Smooth muscle cell (in vitro differentiated cells): Measurements from ENCODE around the gene HECTD4. TPM values are rescaled to one million over a fixed set of nuclear protein-coding genes. Genes with fewer than 3 reads are reported as not detected.
"Not testable (repeated sequence)": the region's sequence is repeated elsewhere in the genome, so short reads cannot be mapped to it uniquely, and the experiment has no call there.

Source experiments
- DNase-seq: peaks from one replicate; lab custom pipeline; 2025; ENCODE audit not compliant: unreplicated experiment; lab: John Stamatoyannopoulos, UW
- H2AFZ ChIP-seq: fragments of 200-600 bp; sonication (generic); 2 replicates; pipeline ENCODE4 v1.6.0; 2016; ENCODE audit warnings: antibody characterized with exemption, low read depth, mild to moderate bottlenecking
- H3F3A ChIP-seq: fragments of 200-600 bp; sonication (generic); 2 replicates; pipeline ENCODE4 v1.6.0; 2017; ENCODE audit warnings: antibody characterized with exemption, low read depth
- H3K27ac ChIP-seq: fragments of 200-600 bp; sonication (generic); 2 replicates; pipeline ENCODE4 v1.5.1; 2016; ENCODE audit warnings: low read depth, mild to moderate bottlenecking
- H3K27me3 ChIP-seq: fragments of 200-600 bp; sonication (generic); 2 replicates; pipeline ENCODE4 v1.6.1; 2016; ENCODE audit warnings: low read depth, mild to moderate bottlenecking
- H3K36me3 ChIP-seq: fragments of 200-600 bp; sonication (generic); 2 replicates; pipeline ENCODE4 v1.5.1; 2016; ENCODE audit warnings: low read depth
- H3K4me1 ChIP-seq: fragments of 200-600 bp; sonication (generic); 2 replicates; pipeline ENCODE4 v1.5.1; 2016; ENCODE audit warnings: low read depth
- H3K4me2 ChIP-seq: fragments of 200-600 bp; sonication (generic); 2 replicates; pipeline ENCODE4 v1.6.0; 2016; ENCODE audit warnings: mild to moderate bottlenecking
- H3K4me3 ChIP-seq: fragments of 200-600 bp; sonication (generic); 2 replicates; pipeline ENCODE4 v1.5.1; 2016; ENCODE audit warnings: mild to moderate bottlenecking
- H3K79me2 ChIP-seq: fragments of 200-600 bp; sonication (generic); 2 replicates; pipeline ENCODE4 v1.6.0; 2016; ENCODE audit warnings: low read depth, mild to moderate bottlenecking
- H3K9ac ChIP-seq: fragments of 200-600 bp; sonication (generic); 2 replicates; pipeline ENCODE4 v1.6.0; 2016; ENCODE audit warnings: low read depth
- H3K9me3 ChIP-seq: fragments of 200-600 bp; sonication (generic); replicated peaks from 2 replicates; pipeline ENCODE4 v1.5.1; 2016; ENCODE audit warnings: low read depth
- H4K20me1 ChIP-seq: fragments of 200-600 bp; sonication (generic); 2 replicates; pipeline ENCODE4 v1.6.0; 2016; ENCODE audit warnings: low read depth
- WGBS: methylation state at CpG from one replicate; pipeline ENCODE4 v1.1.7; 2016; ENCODE audit warnings: low lambda C conversion rate; 5-methylcytosine and 5-hydroxymethylcytosine counted together
- polyA plus RNA-seq: library from polyadenylated mRNA; unstranded; fragments of >200 nt; fragmentation: Nextera tagmentation; extraction: Ambion mirVana; gene quantifications from 2 replicates; pipeline ENCODE4 v1.2.1, GENCODE V29; 2016
- total RNA-seq: library from RNA; depleted of rRNA; stranded (reverse); fragments of >200 nt; gene quantifications from 2 replicates; pipeline ENCODE4 v1.2.3, GENCODE V29; 2014
- TF ChIP-seq, protein P1 (sequence below): fragments of 200-600 bp; sonication (generic); IDR thresholded peaks from 2 replicates; pipeline ENCODE4 v1.5.1; 2017; ENCODE audit warnings: borderline replicate concordance, mild to moderate bottlenecking, antibody characterized with exemption; ENCODE audit not compliant: insufficient read depth, poor library complexity, severe bottlenecking

Gene HECTD4
- total and polyA plus RNA-seq, 2 experiments from 2014 or later: 6.6 to 16.9 TPM

DNA sequence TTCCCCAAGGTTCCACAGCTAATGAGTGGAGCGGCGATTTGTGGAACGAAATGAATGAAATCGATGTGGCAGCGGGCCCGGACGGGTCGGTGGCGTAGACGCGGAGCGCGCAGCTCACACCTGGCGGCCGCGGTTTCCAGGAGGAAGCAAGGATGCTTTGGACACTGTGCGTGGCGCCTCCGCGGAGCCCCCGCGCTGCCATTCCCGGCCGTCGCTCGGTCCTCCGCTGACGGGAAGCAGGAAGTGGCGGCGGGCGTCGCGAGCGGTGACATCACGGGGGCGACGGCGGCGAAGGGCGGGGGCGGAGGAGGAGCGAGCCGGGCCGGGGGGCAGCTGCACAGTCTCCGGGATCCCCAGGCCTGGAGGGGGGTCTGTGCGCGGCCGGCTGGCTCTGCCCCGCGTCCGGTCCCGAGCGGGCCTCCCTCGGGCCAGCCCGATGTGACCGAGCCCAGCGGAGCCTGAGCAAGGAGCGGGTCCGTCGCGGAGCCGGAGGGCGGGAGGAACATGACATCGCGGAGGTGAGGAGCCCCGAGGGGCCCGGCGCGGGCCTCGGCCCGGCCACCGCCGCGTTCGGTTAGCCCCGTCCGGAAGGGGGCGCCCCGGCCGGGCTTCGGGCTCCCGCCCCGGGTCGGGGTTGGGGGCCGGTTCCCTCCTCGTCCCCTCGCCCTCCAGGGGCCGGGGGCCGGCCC is 36.5 kb upstream of the HECTD4 start, which contains the start of gene PTPN11:
Gene PTPN11, plus strand, starts transcription at position 340 of the 689 bp plus-strand sequence. Its CDS starts 165 bp downstream, at position 505.
- Histone ChIP-seq H3K27ac (peak within 1 kb of the TSS; percentile 97), H2AFZ (peak within 1 kb of the TSS; percentile 64), H4K20me1 (peaks cover 42% of the 10 kb centered on the region), H3F3A (no peaks in the 10 kb centered on the region), H3K36me3 (no peaks in the 10 kb centered on the region), H3K4me1 (peaks cover 15% of the 10 kb centered on the region), H3K27me3 (no peaks in the 10 kb centered on the region), H3K9me3 (no peaks in the 10 kb centered on the region), H3K79me2 (peaks cover 56% of the 10 kb centered on the region), H3K4me2 (peak within 1 kb of the TSS; percentile 94), H3K4me3 (peak within 1 kb of the TSS; percentile 79), H3K9ac (peak within 1 kb of the TSS; percentile 100)
- DNase-seq: peak; percentile 81
- 2% methylated on average over 48 of the region's 89 CpGs for WGBS
- TF ChIP-seq, protein P1, sequence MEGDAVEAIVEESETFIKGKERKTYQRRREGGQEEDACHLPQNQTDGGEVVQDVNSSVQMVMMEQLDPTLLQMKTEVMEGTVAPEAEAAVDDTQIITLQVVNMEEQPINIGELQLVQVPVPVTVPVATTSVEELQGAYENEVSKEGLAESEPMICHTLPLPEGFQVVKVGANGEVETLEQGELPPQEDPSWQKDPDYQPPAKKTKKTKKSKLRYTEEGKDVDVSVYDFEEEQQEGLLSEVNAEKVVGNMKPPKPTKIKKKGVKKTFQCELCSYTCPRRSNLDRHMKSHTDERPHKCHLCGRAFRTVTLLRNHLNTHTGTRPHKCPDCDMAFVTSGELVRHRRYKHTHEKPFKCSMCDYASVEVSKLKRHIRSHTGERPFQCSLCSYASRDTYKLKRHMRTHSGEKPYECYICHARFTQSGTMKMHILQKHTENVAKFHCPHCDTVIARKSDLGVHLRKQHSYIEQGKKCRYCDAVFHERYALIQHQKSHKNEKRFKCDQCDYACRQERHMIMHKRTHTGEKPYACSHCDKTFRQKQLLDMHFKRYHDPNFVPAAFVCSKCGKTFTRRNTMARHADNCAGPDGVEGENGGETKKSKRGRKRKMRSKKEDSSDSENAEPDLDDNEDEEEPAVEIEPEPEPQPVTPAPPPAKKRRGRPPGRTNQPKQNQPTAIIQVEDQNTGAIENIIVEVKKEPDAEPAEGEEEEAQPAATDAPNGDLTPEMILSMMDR: peak; percentile 59

DNA sequence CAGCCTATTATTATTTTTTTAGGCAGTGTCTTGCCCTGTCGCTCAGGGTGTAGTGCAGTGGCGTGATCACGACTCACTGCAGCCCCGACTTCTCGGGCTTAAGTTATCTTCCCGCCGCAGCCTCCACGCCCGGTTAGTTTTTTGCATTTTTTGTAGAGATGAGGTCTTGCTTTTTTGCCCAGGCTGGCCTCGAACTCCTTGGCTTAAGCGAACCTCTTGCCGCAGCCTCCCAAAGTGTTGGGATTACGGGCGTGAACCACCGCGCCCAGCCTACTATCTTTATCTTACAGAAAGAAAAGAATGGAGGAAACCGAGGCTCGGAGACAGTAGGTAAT is 36.0 kb upstream of the HECTD4 start:
- Histone ChIP-seq H3K27ac (peak overlapping the region; percentile 97), H3K79me2 (peaks cover 51% of the 10 kb centered on the region), H3K4me3 (peak overlapping the region; percentile 79), H4K20me1 (peaks cover 37% of the 10 kb centered on the region), H3K9me3 (no peaks in the 10 kb centered on the region), H2AFZ (peak overlapping the region; percentile 64), H3F3A (no peaks in the 10 kb centered on the region), H3K36me3 (no peaks in the 10 kb centered on the region), H3K27me3 (no peaks in the 10 kb centered on the region), H3K4me2 (peak overlapping the region; percentile 94), H3K9ac (peak overlapping the region; percentile 100), H3K4me1 (peaks cover 15% of the 10 kb centered on the region)
- DNase-seq: no peak
- 6% methylated on average over 18 of the region's 18 CpGs for WGBS
- TF ChIP-seq, protein P1: no peak

DNA sequence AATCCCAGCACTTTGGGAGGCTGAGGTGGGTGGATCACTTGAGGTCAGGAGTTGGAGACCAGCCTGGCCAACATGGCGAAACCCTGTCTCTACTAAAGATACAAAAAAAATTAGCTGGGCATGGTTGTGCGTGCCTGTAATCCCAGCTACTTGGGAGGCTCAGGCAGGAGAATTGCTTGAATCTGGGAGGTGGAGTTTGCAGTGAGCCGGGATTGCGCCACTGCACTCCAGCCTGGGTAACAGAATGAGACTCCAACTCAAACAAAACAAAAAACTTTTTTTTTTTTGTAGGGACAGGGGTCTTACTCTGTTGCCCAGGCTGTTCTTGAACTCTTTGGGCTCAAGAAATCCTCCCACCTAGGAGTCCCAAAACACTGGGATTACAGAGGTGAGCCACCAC is 33.2 kb upstream of the HECTD4 start:
- not testable (repeated sequence) for H2AFZ ChIP-seq, H3K9ac ChIP-seq, H3K27me3 ChIP-seq, H3K27ac ChIP-seq, H4K20me1 ChIP-seq, H3F3A ChIP-seq, H3K36me3 ChIP-seq, H3K4me3 ChIP-seq, H3K4me2 ChIP-seq, DNase-seq, H3K9me3 ChIP-seq
- WGBS: 95% methylated on average over 4 of the region's 4 CpGs
- Histone ChIP-seq H3K79me2 (peaks cover 23% of the 10 kb centered on the region), H3K4me1 (peaks cover 14% of the 10 kb centered on the region)

DNA sequence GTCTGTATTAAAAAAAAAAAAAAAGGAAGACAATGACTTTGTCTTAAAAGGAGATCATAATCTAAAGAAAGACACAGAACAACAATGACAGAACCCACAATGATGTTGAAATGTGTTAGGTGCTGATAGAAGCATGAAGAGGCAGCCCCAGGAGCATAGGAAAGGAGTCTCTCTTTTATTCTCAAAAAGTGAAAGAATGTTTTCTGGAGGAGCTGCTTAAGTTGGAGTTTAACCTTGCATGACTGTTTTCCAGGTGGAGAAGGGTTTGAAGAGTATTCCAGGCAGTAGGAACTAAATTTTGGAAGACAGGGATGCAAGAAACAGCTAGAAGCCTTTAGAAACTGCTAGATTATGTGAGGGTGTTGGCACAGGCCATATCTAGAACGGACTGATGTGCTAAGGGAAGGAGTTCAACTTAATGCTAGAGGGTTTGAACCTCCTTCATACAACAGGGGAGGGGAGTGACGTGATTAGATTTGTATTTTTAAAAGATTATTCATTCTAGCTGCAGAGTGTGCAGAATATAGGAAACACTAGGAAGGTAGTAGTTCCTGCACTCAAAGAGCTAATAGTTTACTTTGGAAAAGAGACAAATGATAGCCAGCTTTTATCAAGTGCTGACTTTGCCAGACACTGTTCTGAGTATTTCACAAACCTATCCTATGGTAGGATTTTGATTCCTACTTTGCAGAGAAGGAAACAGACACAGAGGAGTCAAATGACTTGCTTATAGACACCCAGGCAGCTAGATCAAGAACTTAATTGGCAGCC is 31.8 kb upstream of the HECTD4 start:
- Histone ChIP-seq H3K79me2 (peaks cover 13% of the 10 kb centered on the region), H3K9me3 (no peaks in the 10 kb centered on the region), H2AFZ (no peak overlapping the region), H3K4me1 (peaks cover 6% of the 10 kb centered on the region), H3K36me3 (no peaks in the 10 kb centered on the region), H4K20me1 (no peaks in the 10 kb centered on the region), H3K27me3 (no peaks in the 10 kb centered on the region), H3K4me2 (no peak overlapping the region), H3K9ac (no peak overlapping the region), H3K4me3 (no peak overlapping the region), H3K27ac (no peak overlapping the region), H3F3A (peaks cover 4% of the 10 kb centered on the region)
- TF ChIP-seq, protein P1: no peak
- WGBS: 57% methylated on average over 2 of the region's 2 CpGs
- DNase-seq: no peak
